GM12801 (cell line): ENCODE measurements around the gene LMAN1.

Source experiments
- TF ChIP-seq, protein P1 (sequence below): IDR thresholded peaks from one replicate; pipeline ENCODE4 v1.5.1; 2011; ENCODE audit warnings: control low read depth; ENCODE audit not compliant: insufficient read length; ENCODE audit errors: extremely low read depth

The LMAN1 gene

DNA sequence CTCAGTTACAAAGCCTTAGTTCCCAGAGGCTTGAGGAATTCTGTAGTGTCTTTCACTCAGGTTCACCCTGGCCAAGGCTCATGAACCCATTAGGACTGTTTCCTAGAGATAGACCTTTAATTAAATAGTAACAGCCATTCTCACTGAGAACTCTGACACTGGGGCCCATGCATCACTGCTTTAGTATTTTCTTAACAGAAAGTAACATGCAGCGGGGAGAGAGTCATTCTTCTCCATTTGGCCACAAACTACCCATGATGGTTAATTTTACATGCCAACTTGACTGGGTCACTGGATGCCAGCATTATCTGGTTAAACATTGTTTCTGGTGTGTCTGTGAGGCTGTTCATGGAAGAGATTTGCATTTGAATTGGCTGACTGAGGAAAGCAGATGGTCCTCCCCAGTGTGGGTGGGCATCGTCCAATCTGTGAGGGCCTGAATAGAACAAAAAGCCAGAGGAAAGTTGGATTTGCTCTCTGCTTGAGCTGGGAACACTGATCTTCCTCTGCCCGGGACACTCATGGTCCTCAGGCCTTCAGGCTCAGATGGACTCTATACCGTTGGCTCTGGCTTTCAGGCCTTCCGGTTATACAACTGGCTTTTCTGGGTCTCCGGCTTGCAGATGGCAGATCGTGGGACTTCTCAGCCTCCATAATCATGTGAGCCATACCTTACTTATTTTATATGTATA lies 35.0 kb downstream of the LMAN1 start:
- TF ChIP-seq, protein P1, sequence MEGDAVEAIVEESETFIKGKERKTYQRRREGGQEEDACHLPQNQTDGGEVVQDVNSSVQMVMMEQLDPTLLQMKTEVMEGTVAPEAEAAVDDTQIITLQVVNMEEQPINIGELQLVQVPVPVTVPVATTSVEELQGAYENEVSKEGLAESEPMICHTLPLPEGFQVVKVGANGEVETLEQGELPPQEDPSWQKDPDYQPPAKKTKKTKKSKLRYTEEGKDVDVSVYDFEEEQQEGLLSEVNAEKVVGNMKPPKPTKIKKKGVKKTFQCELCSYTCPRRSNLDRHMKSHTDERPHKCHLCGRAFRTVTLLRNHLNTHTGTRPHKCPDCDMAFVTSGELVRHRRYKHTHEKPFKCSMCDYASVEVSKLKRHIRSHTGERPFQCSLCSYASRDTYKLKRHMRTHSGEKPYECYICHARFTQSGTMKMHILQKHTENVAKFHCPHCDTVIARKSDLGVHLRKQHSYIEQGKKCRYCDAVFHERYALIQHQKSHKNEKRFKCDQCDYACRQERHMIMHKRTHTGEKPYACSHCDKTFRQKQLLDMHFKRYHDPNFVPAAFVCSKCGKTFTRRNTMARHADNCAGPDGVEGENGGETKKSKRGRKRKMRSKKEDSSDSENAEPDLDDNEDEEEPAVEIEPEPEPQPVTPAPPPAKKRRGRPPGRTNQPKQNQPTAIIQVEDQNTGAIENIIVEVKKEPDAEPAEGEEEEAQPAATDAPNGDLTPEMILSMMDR: no peak

DNA sequence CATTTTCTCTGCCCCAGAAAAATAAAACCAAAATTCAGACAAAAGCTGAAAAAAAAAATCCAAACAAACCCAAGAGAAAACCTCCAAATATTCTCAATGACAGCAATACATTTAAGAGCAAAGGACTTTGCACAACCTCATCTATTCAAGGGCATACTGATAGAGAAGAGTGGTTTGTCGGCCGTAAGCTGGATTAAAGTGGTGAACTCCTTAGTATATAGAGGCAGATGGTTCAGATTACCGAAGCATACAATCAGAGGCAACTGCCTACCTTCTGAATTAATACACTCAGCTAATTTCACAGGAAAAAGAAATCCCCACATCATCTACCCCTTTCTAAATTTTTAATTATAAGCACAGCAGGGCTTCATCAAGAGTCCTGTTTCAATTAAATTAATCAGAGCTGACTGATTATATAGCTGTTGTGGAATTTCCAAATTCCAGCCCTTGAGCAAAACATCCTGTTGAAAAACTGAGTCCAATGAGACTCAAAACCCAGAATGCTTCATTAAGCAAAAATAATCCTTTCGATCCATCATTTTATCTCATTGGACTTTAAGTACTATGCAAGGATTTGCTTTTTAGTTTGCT lies 40.5 kb downstream of the LMAN1 start, which contains the start of gene CPLX4:
TSS of gene CPLX4 (minus strand) at position 190 of the 591 bp plus-strand sequence. CDS start at position 3, 187 bp downstream.
- TF ChIP-seq, protein P1: no peak

- TF ChIP-seq, protein P1: no peak
Measured at GRCh38 chr18:59311631-59312030, 47.4 kb downstream of the LMAN1 start.

DNA sequence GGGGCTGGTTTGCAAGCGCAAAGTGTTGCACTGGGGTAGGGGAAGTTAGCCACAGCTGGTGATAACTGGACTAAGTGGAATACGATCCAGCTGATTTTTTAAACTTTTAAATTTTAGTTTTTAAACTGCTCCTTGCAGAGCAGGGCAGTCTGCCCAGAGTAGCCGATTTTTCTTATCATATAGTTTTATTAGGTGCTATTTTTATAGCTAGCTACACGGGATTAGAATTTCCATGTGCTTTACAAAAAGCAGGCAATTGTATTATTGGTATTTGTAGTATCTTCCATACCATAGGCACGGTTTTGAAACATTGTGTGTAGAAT lies 50.2 kb downstream of the LMAN1 start:
- TF ChIP-seq, protein P1: no peak

- TF ChIP-seq, protein P1: no peak
Measured at GRCh38 chr18:59308248-59308937, 50.7 kb downstream of the LMAN1 start.

DNA sequence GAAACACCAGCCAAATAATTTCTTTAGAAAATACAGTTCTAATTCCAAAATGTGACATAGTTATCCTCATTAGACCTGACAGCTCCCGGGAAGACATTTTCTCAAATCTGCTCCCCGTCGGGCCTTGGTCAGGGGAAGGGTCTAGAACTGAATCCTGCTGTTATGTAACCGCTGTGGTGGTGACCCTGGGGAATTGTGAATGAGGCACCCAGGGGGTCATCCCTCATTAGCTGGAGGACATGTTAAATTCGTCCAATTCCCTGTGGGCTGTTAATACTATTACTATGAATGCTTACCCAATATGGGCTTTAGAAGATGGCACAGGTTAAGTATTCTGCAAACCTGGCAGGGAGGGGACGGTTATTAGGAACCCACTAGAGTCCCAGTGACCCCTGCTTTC lies 52.4 kb downstream of the LMAN1 start:
- TF ChIP-seq, protein P1: no peak

DNA sequence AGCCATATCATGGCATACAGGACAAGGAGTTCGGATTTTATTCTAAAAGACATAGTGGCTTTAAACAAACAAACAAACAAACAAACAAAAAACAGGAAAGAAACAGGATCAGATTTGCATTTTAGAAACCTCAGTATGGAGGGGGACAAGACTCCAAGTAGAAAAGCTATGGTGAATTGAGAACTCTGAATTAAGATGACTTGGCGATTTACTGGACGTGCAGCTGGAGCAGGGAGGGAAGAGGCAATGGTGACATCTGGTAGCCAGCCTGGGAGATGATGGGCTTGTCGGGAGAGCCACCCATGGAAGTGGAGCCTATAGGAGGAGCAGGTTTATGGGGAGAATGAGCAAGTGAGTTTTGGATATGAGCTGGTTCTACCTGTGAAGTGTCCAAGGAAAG lies 53.8 kb downstream of the LMAN1 start:
- TF ChIP-seq, protein P1: no peak
